ENCODE data around the gene PHF19. TPM values are rescaled to one million over a fixed set of nuclear protein-coding genes. Genes with fewer than 3 reads are reported as not detected.
A peak's percentile ranks its signal among the peaks of the same experiment; 100 is the strongest.

Gene PHF19
- total RNA-seq, 1 donor from 2014 or later: 29.3 TPM

DNA sequence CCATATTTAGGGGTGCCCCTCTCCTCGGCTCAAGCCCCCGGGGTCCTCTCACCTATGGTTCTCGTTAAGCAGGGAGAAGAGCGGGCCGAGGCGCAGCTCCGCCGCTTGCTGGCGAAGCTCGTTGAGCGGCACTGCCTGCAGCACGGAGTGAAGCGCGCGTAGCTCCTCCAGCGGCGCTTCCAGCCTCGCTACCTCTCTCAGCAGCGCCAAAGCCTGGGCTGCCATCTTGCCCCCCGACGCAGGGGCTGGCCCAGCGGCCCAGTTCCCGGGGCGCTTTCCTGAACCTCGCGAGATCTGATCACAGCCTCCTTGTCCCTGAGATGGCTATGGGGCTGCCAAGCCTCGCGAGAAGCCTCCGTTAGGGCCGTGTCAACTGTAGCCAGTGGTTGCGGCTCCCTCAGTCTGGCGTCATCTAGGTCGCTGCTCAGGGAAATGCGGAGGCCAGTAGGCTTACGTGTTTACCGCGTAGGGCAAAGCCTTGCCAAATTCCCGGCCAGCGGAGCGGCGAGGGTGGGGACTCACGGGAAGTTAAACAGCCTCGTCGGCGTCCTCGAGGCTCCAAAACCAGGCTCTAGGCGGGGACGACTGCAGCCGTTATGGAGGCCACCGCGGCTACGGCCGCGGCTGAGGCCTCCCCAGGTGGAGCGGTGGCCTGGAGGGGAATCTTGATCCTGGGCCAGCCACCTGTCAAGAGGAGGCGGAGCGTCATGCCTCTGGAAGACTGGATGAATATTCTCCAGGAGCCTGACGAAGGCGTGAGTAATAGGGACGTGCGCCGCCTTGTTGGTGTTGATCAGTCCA is 34.1 kb downstream of the PHF19 start, which contains the start of gene PSMD5:
Gene PSMD5 (minus strand): TSS at position 238 of the 801 bp plus-strand sequence. CDS start 13 bp downstream, at position 225.
- intact Hi-C loops (cut with DNase I): no loop called here
- ATAC-seq (peak; percentile 100), DNase-seq (ENCODE audit: low spot score) (peak; percentile 98)

DNA sequence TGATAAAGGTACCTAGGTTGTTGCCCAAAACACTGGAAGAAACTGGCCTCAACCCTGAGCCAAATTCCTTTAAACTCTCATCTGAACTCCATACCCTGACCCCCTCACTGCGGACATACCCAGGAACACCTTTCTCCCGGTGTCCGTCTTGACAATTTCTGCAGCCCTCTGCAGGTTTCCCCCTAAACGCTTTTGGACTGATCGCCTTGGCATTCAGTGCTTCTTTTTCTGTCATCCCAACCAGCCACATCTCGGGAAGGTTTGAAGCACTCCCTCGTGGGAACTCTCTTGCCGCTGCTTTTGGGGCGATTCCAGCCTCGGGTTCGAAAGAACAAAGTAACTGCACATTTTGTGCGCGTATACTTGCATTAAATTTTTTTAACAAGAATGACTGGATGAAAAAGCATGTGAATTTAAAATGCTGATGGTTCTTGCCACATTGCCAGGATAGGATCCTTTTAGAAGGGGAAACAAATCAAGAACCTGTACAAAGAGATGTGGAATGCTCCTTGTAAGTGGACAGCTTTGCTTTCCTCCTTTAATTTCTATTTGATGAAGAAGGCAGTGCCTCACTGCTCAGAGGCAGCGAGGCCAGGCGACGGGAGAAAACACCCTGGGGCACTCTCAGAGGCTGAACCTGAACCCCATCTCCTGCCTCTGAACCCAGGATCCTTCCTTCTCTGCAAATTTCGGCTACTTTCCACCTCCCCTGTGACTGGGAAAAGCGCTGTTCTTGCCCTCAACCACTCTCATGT is 34.9 kb downstream of the PHF19 start:
- ATAC-seq: peak; percentile 29
- intact Hi-C loops (cut with DNase I): no loop called here

DNA sequence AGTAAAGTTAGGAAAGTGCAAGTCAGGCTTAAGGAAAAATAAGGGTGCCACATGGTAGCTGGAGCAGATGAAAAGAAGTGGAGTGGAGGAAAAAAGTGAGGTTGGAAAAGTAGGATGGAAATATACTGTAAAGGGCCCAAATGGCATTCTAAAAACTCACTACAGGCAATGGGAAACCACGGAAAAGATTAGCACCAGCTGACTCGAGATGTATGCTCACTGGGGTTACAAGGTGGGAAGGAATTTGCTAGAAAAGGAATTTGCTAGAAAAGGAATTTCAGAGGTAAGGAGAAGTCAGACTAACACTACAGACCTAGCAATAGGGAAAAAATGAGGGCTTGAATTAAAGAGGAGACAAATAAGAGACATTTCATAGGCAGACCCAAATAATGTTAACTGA is 37.8 kb downstream of the PHF19 start:
- DNase-seq (ENCODE audit: low spot score) (no peak), ATAC-seq (no peak)
- intact Hi-C loops (cut with DNase I): loop anchor here (1.0 kb wide), 1 partner anchor 23 kb away; no protein-coding TSS in a partner anchor

More for the DNA sequence above, 34.9 kb downstream of the PHF19 start:
- DNase-seq (ENCODE audit: low spot score): no peak

DNA sequence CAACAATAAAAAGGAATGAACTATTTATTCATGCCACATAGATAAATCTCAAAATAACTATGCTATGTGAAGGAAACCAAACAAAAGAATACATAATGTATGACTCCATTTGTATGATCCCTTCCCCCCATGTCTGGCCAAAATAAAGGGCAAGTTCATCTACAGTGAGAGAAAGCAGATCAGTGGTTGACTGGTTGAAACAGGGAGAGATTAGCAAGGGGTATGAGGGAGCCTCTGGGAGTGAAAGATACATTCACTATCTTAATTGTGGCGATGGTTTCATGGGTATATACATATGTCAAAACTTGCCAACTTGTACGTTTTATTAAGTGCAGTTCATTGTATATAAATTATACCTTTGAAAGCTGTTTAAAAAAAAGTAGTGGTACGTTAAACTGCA is 39.1 kb downstream of the PHF19 start:
- intact Hi-C loops (cut with DNase I): no loop called here

DNA sequence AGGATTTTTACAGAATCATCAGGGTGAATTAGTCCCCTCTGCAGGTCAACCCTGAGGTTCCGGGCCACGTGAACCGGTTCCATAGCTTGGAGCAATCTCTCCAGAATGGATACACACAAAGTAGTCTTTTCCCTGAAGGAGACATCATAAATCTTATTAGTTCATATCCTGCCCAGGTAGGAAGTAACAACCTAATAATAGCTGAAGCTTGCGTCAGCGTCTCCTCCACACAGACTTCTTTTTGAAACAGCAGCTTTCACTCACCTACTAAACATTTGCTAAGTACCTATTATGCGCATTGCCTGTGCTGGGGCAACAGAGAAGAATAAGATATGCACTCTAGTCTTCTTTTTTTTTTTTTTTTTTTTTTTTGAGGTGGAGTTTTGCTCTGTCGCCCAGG is 43.7 kb downstream of the PHF19 start:
- DNase-seq (ENCODE audit: low spot score) (no peak), ATAC-seq (no peak)
- intact Hi-C loops (cut with DNase I): no loop called here

More for the DNA sequence above, 39.1 kb downstream of the PHF19 start:
- no peak for DNase-seq (ENCODE audit: low spot score)
- ATAC-seq: no peak

DNA sequence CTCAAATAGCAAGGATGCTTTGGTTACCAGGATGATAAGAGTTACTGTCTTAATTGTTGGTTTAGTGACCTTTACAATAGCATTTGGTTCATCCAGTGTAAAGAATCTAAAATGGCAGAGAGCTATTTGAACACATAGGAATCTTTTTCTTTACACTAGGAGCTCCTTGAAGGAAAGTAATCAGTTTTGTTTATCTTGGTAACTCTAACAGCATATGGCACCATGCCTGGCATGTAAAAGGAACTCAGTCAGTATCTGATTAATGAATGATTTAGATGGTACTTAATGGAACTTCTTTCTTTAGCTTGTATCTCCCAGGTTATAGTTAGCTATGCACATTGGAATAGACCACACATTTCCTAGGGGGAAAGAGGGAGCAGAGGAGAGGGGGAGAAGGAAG is 44.2 kb downstream of the PHF19 start:
- ATAC-seq (no peak), DNase-seq (ENCODE audit: low spot score) (no peak)
- intact Hi-C loops (cut with DNase I): no loop called here

DNA sequence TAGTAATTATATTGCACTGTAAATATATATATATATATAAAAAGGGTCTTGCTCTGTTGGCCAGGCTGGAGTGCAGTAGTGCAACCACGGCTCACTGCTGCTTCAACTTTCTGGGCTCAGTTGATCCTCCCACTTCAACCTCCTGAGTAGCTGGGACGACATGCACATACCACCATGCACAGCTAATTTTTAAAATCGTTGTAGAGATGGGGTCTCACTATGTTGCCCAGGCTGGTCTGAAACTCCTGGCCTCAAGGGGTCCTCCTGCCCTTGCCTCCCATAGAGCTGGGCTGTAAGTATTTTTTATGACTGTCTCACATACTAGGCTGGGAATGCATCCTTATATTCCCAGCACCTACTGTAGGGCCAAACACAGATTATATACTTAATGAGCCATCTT is 46.1 kb downstream of the PHF19 start:
- intact Hi-C loops (cut with DNase I): no loop called here
- no peak for DNase-seq (ENCODE audit: low spot score)
- ATAC-seq: no peak

DNA sequence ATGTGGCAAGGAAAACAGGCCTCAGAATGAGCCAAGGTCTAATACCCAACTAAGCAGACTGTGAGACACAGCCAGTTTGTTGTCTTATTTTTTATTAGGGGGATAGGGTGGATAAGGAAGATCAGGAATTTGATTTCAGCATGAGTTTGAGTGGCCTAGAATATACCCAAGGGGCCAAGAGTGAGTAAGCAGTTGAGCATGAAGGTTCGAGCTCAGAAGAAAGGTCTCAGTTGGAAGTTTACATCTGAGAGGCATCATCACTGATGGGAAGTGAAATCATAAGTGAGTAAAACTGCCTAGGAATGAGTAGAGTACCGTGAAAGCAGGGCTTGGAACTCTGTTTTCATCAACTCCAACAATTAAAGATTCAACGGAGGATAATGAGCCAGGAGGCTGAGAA is 46.8 kb downstream of the PHF19 start:
- intact Hi-C loops (cut with DNase I): no loop called here
- ATAC-seq: no peak
- DNase-seq (ENCODE audit: low spot score): no peak

DNA sequence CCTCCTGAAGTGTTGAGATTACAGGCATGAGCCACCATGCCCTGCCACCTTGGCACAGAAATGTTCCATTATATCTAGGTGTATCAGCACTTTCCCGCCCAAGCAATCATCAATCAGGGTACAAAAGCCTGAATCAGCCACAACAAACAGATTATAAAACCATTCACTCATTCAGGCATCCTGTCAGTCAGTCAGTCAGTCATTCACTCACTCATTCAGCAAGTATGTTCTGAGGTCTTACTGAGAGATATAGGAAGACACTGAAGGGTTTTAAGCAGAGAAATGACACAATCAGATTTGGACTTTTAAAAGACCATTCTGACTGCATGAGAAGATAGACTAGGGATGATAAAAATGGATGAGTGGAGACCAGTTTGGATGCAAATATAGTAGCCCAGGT is 47.3 kb downstream of the PHF19 start:
- DNase-seq (ENCODE audit: low spot score) (no peak), ATAC-seq (no peak)
- intact Hi-C loops (cut with DNase I): no loop called here

DNA sequence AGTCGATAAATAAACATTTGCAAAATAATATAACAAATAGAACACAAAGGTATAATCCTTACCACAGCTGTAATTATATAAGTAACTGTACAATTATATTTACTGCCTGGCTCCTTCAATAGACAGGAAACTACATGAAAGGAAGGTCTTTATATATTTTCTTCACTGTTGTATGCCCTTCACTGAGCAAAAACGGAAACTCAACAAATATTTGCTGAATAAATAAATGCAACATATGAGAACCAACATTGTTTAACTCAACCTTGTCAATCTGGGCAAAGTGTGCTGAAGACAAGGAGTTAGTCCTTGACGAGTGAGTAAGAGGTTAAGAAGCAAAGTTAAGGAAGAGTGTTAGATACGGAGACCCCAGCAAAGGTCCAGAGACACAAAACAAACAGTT is 56.9 kb downstream of the PHF19 start:
- ATAC-seq: no peak
- no peak for DNase-seq (ENCODE audit: low spot score)
- intact Hi-C loops (cut with DNase I): no loop called here

DNA sequence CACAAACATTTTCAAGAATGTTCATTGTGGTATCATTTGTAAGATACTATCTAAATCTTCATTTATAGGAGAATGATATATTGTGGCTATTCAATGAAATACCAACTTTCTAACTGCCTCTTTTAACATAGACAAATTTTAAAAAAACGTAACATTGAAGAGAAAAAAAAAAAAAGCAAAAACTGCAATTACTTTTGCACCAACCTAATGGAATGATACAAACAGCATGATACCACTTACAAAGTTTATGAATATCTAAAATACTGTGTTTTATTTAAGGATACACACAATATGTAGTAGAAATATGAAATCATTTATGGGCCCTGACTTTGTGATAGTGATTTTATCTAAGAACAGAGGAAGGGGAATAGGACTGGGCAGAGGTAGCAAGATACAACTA is 58.4 kb downstream of the PHF19 start:
- DNase-seq (ENCODE audit: low spot score) (no peak), ATAC-seq (no peak)
- intact Hi-C loops (cut with DNase I): no loop called here

DNA sequence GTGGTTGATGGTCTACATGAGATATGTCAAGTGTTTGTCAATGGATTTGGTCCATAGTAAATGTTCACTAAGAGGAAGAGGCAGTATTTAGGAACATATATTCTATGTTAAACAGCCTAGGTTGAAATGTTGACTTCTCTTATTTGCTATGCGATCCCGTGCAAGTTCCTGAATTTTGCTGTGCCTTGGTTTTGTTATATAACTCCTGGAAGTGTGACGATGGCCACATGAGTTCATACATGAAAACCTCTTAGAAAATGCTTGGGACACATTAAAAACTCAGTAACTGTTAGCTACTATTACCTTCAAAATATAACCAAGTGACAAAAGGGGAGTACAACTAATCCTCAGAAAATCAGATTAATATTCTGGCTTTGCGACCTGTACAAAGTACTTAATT is 61.9 kb downstream of the PHF19 start:
- ATAC-seq: no peak
- intact Hi-C loops (cut with DNase I): no loop called here
- DNase-seq (ENCODE audit: low spot score): no peak

DNA sequence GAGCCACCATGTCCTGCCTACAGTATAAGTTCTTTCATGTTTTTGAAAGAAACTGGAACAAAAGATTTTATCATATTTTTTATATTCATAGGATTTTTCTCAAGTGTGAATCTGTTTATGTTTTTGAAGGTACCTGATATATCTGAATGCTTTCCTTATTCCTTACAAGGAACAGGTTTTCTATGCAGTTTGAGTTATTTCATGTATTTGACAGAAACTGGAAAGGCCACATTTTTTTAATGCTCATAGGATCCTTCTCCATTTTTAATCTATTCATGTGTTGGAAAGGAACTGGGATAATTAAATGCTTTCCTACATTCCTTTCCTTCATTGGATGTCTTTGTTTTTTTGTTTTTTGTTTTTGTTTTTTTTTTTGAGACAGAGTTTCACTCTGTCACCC is 68.1 kb downstream of the PHF19 start:
- ATAC-seq (no peak), DNase-seq (ENCODE audit: low spot score) (no peak)
- intact Hi-C loops (cut with DNase I): no loop called here

DNA sequence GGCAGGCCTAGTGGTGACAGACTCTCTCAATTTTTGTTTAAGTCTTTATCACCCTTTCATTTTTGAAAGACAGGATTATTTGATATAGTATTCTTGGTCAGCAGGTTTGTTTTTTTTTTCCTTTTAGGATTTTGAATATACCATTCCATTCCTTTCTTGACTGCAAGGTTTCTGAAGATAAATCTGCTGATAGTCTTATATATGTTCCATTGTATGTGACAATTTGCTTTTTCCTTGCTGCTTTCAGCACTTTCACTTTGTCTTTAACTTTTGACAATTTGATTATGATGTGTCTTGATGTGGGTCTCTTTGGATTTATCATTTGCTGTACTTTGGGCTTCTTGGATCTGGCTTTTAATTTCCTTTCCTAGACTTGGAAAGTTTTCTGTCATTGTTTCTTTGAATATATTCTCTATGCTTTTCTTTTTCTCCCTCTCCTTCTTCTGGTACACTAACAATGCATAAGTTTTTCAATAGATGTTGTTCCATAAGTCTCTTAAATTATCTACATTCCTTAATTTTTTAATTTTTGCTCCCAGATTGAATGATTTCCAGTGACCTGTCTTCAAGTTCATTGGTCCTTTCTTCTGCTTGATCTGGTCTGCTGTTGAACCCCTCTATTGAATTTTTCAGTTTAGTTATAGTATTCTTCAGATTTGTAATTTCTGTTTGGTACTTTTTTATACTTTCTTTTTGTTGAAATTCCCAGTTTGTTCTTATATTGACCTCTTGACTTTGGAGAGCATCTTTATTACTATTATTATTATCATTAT is 69.2 kb downstream of the PHF19 start:
- intact Hi-C loops (cut with DNase I): no loop called here
- DNase-seq (ENCODE audit: low spot score) (no peak), ATAC-seq (no peak)

Other genes with a start within 250 kb of the PHF19 start
- 132 TPM for gene MEGF9, start 162.7 kb downstream of the PHF19 start, total RNA-seq
- 65.5 TPM for gene FBXW2, start 83.8 kb downstream of the PHF19 start, total RNA-seq
- 39.0 TPM for gene PSMD5, start 34.3 kb downstream of the PHF19 start, total RNA-seq
- 8.0 TPM for gene TRAF1, start 49.6 kb upstream of the PHF19 start, total RNA-seq
- gene C5, start 173.1 kb upstream of the PHF19 start, total RNA-seq: 14.8 TPM
- gene CNTRL, start 197.8 kb upstream of the PHF19 start, total RNA-seq: 30.8 TPM